NCI-H1105 treated with DMSO at 0.1 percent for 48 hours (cell line): ENCODE data around the gene SLC19A1.
"Not testable (repeated sequence)": the region's sequence is repeated elsewhere in the genome, so short reads cannot be mapped to it uniquely, and the experiment has no call there.

ENCODE experiments used
- DNase-seq: peaks from one replicate; lab custom pipeline; 2025; lab: John Stamatoyannopoulos, UW

SLC19A1 gene

GRCh38 chr21:45533361-45533845, 8.8 kb downstream of the SLC19A1 start:
- no peak for DNase-seq

- DNase-seq = no peak
Observed at GRCh38 chr21:45532826-45533360, 9.3 kb downstream of the SLC19A1 start.

GRCh38 chr21:45531393-45532215, 10.6 kb downstream of the SLC19A1 start:
- DNase-seq = no peak

GRCh38 chr21:45531114-45531392, 11.2 kb downstream of the SLC19A1 start:
- not testable (repeated sequence) for DNase-seq

GRCh38 chr21:45530423-45531113, 11.7 kb downstream of the SLC19A1 start:
- no peak for DNase-seq

GRCh38 chr21:45529785-45530422, 12.3 kb downstream of the SLC19A1 start:
- DNase-seq = no peak

- no peak for DNase-seq
Observed at GRCh38 chr21:45528981-45529784, 13.1 kb downstream of the SLC19A1 start.

GRCh38 chr21:45528028-45528705, 14.1 kb downstream of the SLC19A1 start:
- DNase-seq = no peak

- peak; percentile 12 for DNase-seq
Observed at GRCh38 chr21:45527151-45527999, 14.9 kb downstream of the SLC19A1 start.

- DNase-seq = no peak
Observed at GRCh38 chr21:45525910-45526306, 16.3 kb downstream of the SLC19A1 start.

GRCh38 chr21:45525153-45525909, 16.9 kb downstream of the SLC19A1 start:
- no peak for DNase-seq

- no peak for DNase-seq
Observed at GRCh38 chr21:45524756-45525152, 17.5 kb downstream of the SLC19A1 start.

GRCh38 chr21:45523411-45524101, 18.7 kb downstream of the SLC19A1 start:
- DNase-seq = no peak

- DNase-seq = no peak
Observed at GRCh38 chr21:45522986-45523385, 19.3 kb downstream of the SLC19A1 start.

GRCh38 chr21:45522381-45522780, 19.9 kb downstream of the SLC19A1 start:
- DNase-seq = no peak

- no peak for DNase-seq
Observed at GRCh38 chr21:45521241-45521640, 21.0 kb downstream of the SLC19A1 start.

GRCh38 chr21:45519182-45519581, 23.1 kb downstream of the SLC19A1 start:
- no peak for DNase-seq

- DNase-seq = no peak
Observed at GRCh38 chr21:45518742-45519141, 23.5 kb downstream of the SLC19A1 start.
